GM06990 (cell line): ENCODE results near the gene FFAR4.

Experiments
- DNase-seq: peaks from one replicate; pipeline ENCODE4 v3.0.0-alpha.2; 2011; ENCODE audit not compliant: insufficient read length; ENCODE audit errors: extremely low read depth
- H3K27me3 ChIP-seq: replicated peaks from 2 replicates; pipeline ENCODE4 v1.6.0; 2011; ENCODE audit warnings: low read length; ENCODE audit not compliant: control insufficient read depth, insufficient read depth
- H3K36me3 ChIP-seq: 2 replicates; pipeline ENCODE4 v1.5.1; 2011; ENCODE audit warnings: low read length; ENCODE audit not compliant: control insufficient read depth, insufficient read depth
- H3K4me3 ChIP-seq: replicated peaks from 2 replicates; pipeline ENCODE4 v1.5.1; 2011; ENCODE audit warnings: low read depth, mild to moderate bottlenecking, control low read depth, low read length
- TF ChIP-seq, protein P1 (sequence below): IDR thresholded peaks from 2 replicates; pipeline ENCODE4 v1.5.1; 2011; ENCODE audit warnings: low read length, control low read depth, mild to moderate bottlenecking, inconsistent platforms; ENCODE audit not compliant: insufficient read depth, poor library complexity, severe bottlenecking

FFAR4 gene

DNA sequence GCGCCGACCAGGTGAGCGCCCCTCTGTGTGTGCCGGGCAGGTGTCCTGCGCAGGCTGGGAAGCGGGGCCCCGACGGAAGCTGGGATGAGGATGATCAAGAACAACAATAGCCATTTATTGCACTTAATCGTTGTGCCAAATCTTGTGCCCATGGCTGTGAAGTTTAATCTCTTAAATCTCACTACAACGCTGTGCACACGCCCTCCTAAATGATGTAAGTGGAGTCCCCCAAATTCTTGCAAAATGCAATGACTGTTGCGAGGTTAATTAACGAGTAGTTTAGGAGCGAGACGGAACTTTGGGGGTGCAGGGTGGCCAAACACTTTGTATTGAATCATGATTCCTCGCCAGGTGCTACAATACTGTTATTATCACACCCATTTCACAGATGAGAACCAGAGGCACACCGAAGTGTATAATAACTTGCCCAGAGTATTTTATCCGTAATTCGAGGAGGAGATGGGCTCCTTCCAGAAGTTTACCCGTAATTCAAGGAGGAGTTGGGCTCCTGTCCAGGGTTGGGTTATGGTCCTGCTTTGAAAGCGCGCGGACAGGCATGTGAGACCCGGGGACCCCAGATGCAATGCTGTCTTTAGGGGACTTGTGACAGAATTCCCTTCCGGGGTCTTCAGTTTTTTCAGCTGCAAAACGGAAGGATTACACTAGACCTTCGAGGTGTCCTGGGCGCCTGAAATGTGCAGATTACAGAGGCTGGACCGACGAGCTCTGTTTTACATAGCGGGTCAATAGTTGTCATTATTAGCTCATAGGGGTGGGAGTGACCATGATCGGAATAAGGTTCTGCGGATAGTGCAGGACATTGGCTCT, 1.0 kb downstream of the FFAR4 start:
- TF ChIP-seq, protein P1, sequence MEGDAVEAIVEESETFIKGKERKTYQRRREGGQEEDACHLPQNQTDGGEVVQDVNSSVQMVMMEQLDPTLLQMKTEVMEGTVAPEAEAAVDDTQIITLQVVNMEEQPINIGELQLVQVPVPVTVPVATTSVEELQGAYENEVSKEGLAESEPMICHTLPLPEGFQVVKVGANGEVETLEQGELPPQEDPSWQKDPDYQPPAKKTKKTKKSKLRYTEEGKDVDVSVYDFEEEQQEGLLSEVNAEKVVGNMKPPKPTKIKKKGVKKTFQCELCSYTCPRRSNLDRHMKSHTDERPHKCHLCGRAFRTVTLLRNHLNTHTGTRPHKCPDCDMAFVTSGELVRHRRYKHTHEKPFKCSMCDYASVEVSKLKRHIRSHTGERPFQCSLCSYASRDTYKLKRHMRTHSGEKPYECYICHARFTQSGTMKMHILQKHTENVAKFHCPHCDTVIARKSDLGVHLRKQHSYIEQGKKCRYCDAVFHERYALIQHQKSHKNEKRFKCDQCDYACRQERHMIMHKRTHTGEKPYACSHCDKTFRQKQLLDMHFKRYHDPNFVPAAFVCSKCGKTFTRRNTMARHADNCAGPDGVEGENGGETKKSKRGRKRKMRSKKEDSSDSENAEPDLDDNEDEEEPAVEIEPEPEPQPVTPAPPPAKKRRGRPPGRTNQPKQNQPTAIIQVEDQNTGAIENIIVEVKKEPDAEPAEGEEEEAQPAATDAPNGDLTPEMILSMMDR: no peak
- DNase-seq: no peak
- no peak overlapping the region for H3K4me3 ChIP-seq
- peaks cover 2% of the 10 kb centered on the region for H3K27me3 ChIP-seq
- no peaks in the 10 kb centered on the region for H3K36me3 ChIP-seq

DNA sequence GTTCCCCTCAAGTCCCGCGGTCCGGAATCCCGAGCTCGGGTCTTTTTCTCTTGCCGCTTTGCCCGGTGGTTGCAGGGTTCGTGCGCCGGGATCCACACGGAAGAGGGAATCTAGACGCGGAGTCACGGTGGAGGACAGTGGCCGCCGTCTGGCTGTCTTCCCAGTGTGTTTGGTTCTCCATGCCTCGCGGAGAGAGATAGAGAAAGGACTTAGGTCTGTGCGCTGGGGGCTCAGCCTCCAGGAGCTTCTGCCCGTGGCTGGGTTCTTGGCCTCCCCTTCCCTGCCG, 1.6 kb downstream of the FFAR4 start:
- peaks cover 2% of the 10 kb centered on the region for H3K27me3 ChIP-seq
- no peak overlapping the region for H3K4me3 ChIP-seq
- H3K36me3 ChIP-seq: no peaks in the 10 kb centered on the region
- TF ChIP-seq, protein P1: no peak
- DNase-seq: no peak

DNA sequence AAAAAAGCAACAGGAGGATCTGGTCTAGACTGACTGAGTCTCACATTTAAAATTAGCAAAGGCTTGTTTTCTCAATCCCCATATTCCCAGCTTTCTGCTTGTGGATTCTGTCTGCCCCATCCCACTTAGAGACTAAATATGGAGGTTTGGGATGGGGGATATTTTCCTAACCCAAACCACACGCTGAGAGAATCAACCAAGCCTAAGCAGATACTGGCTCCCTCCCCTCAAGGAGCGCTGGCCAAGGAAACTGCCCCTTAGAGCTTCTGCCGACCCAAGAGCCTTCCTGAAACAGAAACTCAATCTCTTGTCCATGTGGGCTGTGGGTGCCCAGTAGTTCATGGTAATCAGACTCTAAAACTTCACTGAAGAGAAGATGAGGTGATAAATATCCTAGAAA, 3.9 kb downstream of the FFAR4 start:
- no peak overlapping the region for H3K4me3 ChIP-seq
- TF ChIP-seq, protein P1: no peak
- no peak for DNase-seq
- peaks cover 2% of the 10 kb centered on the region for H3K27me3 ChIP-seq
- no peaks in the 10 kb centered on the region for H3K36me3 ChIP-seq

- H3K4me3 ChIP-seq: no peak overlapping the region
- TF ChIP-seq, protein P1: no peak
- no peak for DNase-seq
- H3K36me3 ChIP-seq: no peaks in the 10 kb centered on the region
- H3K27me3 ChIP-seq: peaks cover 2% of the 10 kb centered on the region
Observed at GRCh38 chr10:93572606-93573005, 6.1 kb downstream of the FFAR4 start.

DNA sequence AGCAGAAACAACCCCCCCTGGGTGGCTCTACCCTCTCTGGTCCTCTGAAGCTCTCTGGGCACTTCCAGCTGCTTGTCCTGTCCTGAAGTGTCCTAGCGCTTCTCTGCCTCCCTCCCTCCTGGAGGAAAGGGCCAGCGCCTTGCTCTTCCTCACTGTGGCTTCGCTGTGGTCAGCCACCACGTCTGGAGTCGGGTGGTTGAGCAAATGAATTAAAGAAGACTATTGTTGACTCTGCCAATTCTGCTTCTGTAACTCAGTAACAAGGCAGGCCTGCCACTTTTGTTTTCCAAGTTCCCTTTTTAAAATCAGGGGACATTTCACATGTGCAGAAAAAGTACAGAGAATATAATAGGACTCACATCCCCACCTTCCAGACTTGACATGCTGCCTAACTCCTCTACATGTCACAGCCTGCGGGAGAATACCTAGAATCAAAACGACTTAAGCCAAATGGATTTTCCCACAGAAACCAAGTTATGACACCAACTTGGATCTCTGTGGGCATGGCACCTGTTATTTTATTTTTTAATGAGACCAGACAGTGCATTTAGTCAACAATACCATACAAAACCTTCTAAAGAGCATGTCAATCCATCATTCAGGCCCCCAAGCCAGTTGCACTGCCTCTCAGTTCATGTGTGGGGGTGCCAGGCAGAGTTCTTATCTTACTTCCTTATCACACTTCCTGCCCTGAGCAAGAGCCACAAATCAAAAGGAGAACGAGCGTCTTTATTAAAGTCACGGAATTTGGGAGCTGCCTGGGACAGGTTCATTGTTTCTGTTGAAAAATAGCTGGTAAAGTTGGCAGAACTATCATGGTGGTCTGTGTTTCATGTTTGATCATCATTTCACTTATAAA, 6.8 kb downstream of the FFAR4 start:
- DNase-seq: no peak

More for the DNA sequence above, 6.8 kb downstream of the FFAR4 start:
- H3K4me3 ChIP-seq: no peak overlapping the region
- H3K27me3 ChIP-seq: peaks cover 2% of the 10 kb centered on the region
- TF ChIP-seq, protein P1: no peak
- H3K36me3 ChIP-seq: no peaks in the 10 kb centered on the region
